Neural progenitor cell (in vitro differentiated cells): ENCODE measurements around the gene PLK1. TPM values are rescaled to one million over a fixed set of nuclear protein-coding genes. Genes with fewer than 3 reads are reported as not detected.

Experiments used
- DNase-seq: peaks from one replicate; pipeline ENCODE4 v3.0.0-alpha.2; 2016; ENCODE audit warnings: low spot score
- H2AFZ ChIP-seq: fragments of 200-600 bp; sonication (generic); replicated peaks from 2 replicates; pipeline ENCODE4 v1.6.1; 2016; ENCODE audit warnings: antibody characterized with exemption
- H3F3A ChIP-seq: fragments of 200-600 bp; sonication (generic); 2 replicates; pipeline ENCODE4 v1.6.1; 2016; ENCODE audit warnings: antibody characterized with exemption, low read depth
- H3K27ac ChIP-seq: fragments of 200-600 bp; sonication (generic); 2 replicates; pipeline ENCODE4 v1.5.1; 2016; ENCODE audit warnings: mild to moderate bottlenecking
- H3K27me3 ChIP-seq: fragments of 200-600 bp; sonication (generic); 2 replicates; pipeline ENCODE4 v1.6.1; 2016; ENCODE audit warnings: mild to moderate bottlenecking, moderate library complexity
- H3K36me3 ChIP-seq: fragments of 200-600 bp; sonication (generic); 2 replicates; pipeline ENCODE4 v1.5.1; 2016
- H3K4me1 ChIP-seq: fragments of 200-600 bp; sonication (generic); 2 replicates; pipeline ENCODE4 v1.6.1; 2016; ENCODE audit warnings: mixed run types
- H3K4me2 ChIP-seq: fragments of 200-600 bp; sonication (generic); 2 replicates; pipeline ENCODE4 v1.6.1; 2016
- H3K4me3 ChIP-seq: fragments of 200-600 bp; sonication (generic); 2 replicates; pipeline ENCODE4 v1.5.1; 2016
- H3K79me2 ChIP-seq: fragments of 200-600 bp; sonication (generic); 2 replicates; pipeline ENCODE4 v1.6.1; 2016; ENCODE audit warnings: low read depth
- H3K9ac ChIP-seq: fragments of 200-600 bp; sonication (generic); 2 replicates; pipeline ENCODE4 v1.6.1; 2016
- H3K9me3 ChIP-seq: fragments of 200-600 bp; sonication (generic); 2 replicates; pipeline ENCODE4 v1.5.1; 2016; ENCODE audit warnings: low read depth
- H4K20me1 ChIP-seq: fragments of 200-600 bp; sonication (generic); 2 replicates; pipeline ENCODE4 v1.6.1; 2016; ENCODE audit warnings: low read depth
- H3K27ac Mint-ChIP-seq: 3 replicates; pipeline ENCODE4 v1.8.0; 2021; ENCODE audit warnings: mixed read lengths
- H3K27me3 Mint-ChIP-seq: 2 replicates; pipeline ENCODE4 v1.8.0; 2022; ENCODE audit warnings: low read depth, mild to moderate bottlenecking, inconsistent platforms, moderate library complexity, mixed read lengths; ENCODE audit not compliant: insufficient read depth
- H3K36me3 Mint-ChIP-seq: 3 replicates; pipeline ENCODE4 v1.8.0; 2021; ENCODE audit warnings: mixed read lengths
- H3K4me1 Mint-ChIP-seq: 3 replicates; pipeline ENCODE4 v1.8.0; 2021; ENCODE audit warnings: mixed read lengths
- H3K4me3 Mint-ChIP-seq: 3 replicates; pipeline ENCODE4 v1.8.0; 2021; ENCODE audit warnings: mild to moderate bottlenecking, moderate library complexity, mixed read lengths
- H3K9me3 Mint-ChIP-seq: 3 replicates; pipeline ENCODE4 v1.8.0; 2020; ENCODE audit warnings: mixed read lengths
- EZH2 ChIP-seq: fragments of 200-600 bp; sonication (generic); IDR thresholded peaks from 2 replicates; pipeline ENCODE4 v1.6.1; 2017; ENCODE audit warnings: antibody characterized with exemption, mild to moderate bottlenecking, moderate library complexity
- EZH2phosphoT487 ChIP-seq: fragments of 200-600 bp; sonication (generic); IDR thresholded peaks from 2 replicates; pipeline ENCODE4 v1.6.1; 2017; ENCODE audit warnings: antibody characterized with exemption
- total RNA-seq: library from RNA; depleted of rRNA; stranded (reverse); fragments of >200 nt; gene quantifications from 2 replicates; pipeline ENCODE4 v1.2.3, GENCODE V29; 2015; ENCODE audit warnings: low replicate concordance
- TF ChIP-seq, protein P1 (sequence below): fragments of 200-600 bp; sonication (generic); IDR thresholded peaks from 2 replicates; pipeline ENCODE4 v1.5.1; 2017; ENCODE audit warnings: antibody characterized with exemption, mild to moderate bottlenecking

Gene PLK1
- total RNA-seq, 1 donor from 2014 or later = 93.5 TPM

DNA sequence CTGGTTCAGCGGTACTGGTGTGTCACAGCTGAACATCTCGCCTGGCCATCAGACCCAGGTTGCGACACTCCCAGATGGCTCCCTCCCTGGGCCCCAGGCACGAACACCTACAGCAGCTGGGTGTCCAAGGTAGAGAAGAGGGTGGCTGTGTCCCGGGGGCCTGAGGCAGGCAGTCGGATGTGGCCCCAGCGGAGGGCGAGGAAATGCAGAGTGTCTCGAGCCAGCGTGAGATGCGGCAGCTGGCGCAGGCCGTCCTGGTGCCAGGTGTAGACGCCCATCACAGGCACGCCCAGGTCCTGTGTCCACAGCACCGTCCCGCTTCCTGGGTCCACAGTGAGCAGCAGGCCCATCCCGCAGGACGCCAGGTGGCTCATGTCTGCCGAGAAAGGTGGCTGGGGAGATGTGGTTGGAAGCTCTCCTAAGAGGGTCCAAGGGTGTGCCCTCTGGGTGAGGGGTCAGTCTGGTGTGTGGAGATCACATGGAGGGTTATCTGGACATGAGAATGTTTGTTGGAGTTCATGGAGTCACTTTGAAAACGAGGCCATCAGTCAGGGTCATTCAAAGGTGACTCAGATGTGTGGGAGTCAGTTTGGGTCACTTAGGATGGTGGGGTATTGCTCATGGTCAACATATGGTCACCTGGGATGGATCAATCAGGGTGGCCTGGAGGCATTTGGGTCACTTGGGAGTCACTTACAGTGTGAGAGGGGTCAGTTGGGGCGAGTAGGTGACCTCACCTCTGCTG lies 26.3 kb downstream of the PLK1 start:
- H3K4me1 Mint-ChIP-seq = peaks cover 4% of the 10 kb centered on the region

DNA sequence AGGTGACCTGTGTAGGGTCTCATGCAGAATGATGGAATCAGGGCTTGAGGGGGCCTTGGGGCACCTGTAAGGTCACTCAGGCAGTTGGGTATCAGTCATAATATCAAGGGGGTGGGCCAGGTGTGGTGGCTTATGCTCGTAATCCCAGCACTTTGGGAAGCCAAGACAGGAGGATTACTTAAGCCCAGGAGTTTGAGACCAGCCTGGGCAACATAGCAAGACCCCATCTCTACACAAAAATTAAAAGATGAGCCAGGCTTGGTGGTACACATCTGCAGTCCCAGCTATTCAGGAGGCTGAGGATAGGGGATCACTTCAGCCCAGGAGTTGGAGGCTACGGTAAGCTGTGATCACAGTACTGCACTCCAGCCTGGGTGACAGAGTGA lies 26.8 kb downstream of the PLK1 start:
- no peak overlapping the region for H3K4me3 Mint-ChIP-seq
- H3K36me3 ChIP-seq = no peaks in the 10 kb centered on the region
- no peak overlapping the region for H3K4me2 ChIP-seq
- no peak overlapping the region for H3K27ac ChIP-seq
- H3K27me3 ChIP-seq = no peaks in the 10 kb centered on the region
- H3K4me1 ChIP-seq = peaks cover 4% of the 10 kb centered on the region
- H3K4me1 Mint-ChIP-seq = peaks cover 3% of the 10 kb centered on the region
- TF ChIP-seq EZH2 (no peak), EZH2phosphoT487 (no peak)
- TF ChIP-seq, protein P1, sequence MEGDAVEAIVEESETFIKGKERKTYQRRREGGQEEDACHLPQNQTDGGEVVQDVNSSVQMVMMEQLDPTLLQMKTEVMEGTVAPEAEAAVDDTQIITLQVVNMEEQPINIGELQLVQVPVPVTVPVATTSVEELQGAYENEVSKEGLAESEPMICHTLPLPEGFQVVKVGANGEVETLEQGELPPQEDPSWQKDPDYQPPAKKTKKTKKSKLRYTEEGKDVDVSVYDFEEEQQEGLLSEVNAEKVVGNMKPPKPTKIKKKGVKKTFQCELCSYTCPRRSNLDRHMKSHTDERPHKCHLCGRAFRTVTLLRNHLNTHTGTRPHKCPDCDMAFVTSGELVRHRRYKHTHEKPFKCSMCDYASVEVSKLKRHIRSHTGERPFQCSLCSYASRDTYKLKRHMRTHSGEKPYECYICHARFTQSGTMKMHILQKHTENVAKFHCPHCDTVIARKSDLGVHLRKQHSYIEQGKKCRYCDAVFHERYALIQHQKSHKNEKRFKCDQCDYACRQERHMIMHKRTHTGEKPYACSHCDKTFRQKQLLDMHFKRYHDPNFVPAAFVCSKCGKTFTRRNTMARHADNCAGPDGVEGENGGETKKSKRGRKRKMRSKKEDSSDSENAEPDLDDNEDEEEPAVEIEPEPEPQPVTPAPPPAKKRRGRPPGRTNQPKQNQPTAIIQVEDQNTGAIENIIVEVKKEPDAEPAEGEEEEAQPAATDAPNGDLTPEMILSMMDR = no peak
- H3K36me3 Mint-ChIP-seq = no peaks in the 10 kb centered on the region
- H2AFZ ChIP-seq = no peak overlapping the region
- H3K4me3 ChIP-seq = no peak overlapping the region
- H3F3A ChIP-seq = peaks cover under 1% of the 10 kb centered on the region
- H3K27me3 Mint-ChIP-seq = peaks cover 10% of the 10 kb centered on the region
- DNase-seq = no peak
- no peaks in the 10 kb centered on the region for H3K79me2 ChIP-seq
- no peak overlapping the region for H3K9ac ChIP-seq
- no peaks in the 10 kb centered on the region for H4K20me1 ChIP-seq
- H3K9me3 Mint-ChIP-seq = peaks cover 12% of the 10 kb centered on the region
- H3K9me3 ChIP-seq = no peaks in the 10 kb centered on the region
- H3K27ac Mint-ChIP-seq = no peak overlapping the region

More for the DNA sequence above, 26.3 kb downstream of the PLK1 start:
- Histone ChIP-seq H3K27ac (no peak overlapping the region), H3K4me2 (no peak overlapping the region), H3K4me1 (peaks cover 6% of the 10 kb centered on the region), H2AFZ (no peak overlapping the region), H3K79me2 (no peaks in the 10 kb centered on the region), H3K9ac (no peak overlapping the region), H3K36me3 (no peaks in the 10 kb centered on the region), H3K27me3 (no peaks in the 10 kb centered on the region), H3K9me3 (no peaks in the 10 kb centered on the region), H3K4me3 (no peak overlapping the region), H4K20me1 (no peaks in the 10 kb centered on the region), H3F3A (peaks cover 5% of the 10 kb centered on the region)
- Mint-ChIP-seq H3K27me3 (peaks cover 10% of the 10 kb centered on the region), H3K27ac (no peak overlapping the region), H3K36me3 (no peaks in the 10 kb centered on the region), H3K4me3 (no peak overlapping the region), H3K9me3 (peaks cover 8% of the 10 kb centered on the region)
- no peak for DNase-seq
- TF ChIP-seq EZH2 (no peak), EZH2phosphoT487 (no peak)
- TF ChIP-seq, protein P1 = no peak

DNA sequence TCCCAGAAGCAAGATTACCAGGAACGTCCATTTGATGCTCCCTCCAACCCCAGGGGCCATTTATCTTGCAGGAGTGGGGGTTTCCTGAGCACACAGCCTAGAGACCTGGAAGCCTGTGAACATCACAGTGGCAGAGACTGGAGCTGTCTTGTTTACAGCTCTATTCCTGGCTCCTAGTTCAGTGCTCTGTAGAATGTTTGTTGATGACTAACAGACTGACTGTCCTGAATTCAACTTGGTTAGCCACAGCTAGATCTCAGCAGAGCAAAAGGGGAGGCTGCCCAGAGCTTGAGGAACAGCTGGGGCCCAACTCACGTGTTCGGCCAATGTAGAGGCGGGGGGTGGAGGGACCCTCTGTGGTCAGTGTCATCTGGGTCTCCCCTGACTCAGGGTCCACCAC lies 27.8 kb downstream of the PLK1 start:
- Histone ChIP-seq H2AFZ (no peak overlapping the region), H3K9ac (no peak overlapping the region), H3K4me1 (no peaks in the 10 kb centered on the region), H3K9me3 (no peaks in the 10 kb centered on the region), H4K20me1 (no peaks in the 10 kb centered on the region), H3K4me2 (no peak overlapping the region), H3F3A (no peaks in the 10 kb centered on the region), H3K36me3 (no peaks in the 10 kb centered on the region), H3K79me2 (no peaks in the 10 kb centered on the region), H3K4me3 (no peak overlapping the region), H3K27ac (no peak overlapping the region), H3K27me3 (no peaks in the 10 kb centered on the region)
- Mint-ChIP-seq H3K27ac (no peak overlapping the region), H3K4me1 (no peaks in the 10 kb centered on the region), H3K9me3 (peaks cover 14% of the 10 kb centered on the region), H3K36me3 (no peaks in the 10 kb centered on the region), H3K27me3 (peaks cover 15% of the 10 kb centered on the region), H3K4me3 (no peak overlapping the region)
- TF ChIP-seq EZH2 (no peak), EZH2phosphoT487 (no peak)
- TF ChIP-seq, protein P1 = no peak
- DNase-seq = no peak
